Thoracic aorta (tissue), 2 donors: ENCODE data around the gene PGAM2. TPM values are rescaled to one million over a fixed set of nuclear protein-coding genes. Genes with fewer than 3 reads are reported as not detected.

Source experiments
- ATAC-seq: fragments of 150-250 bp; one replicate; pipeline ENCODE4 v1.8.0; 2017; ENCODE audit warnings: low read depth; ENCODE audit not compliant: insufficient number of reproducible peaks, low FRiP score
- DNase-seq: peaks from one replicate; pipeline ENCODE4 v3.0.0-alpha.2; 2020; ENCODE audit warnings: low spot score
- H3K27ac ChIP-seq, 2 donors: fragments of 200-600 bp; sonication (generic); 1 replicate in 1 of 2; 2 replicates in 1 of 2; pipeline ENCODE4 v1.5.1; 2016; ENCODE audit warnings: mild to moderate bottlenecking in 2 of 2, moderate library complexity in 2 of 2
- H3K27me3 ChIP-seq: fragments of 200-600 bp; sonication (generic); replicated peaks from 2 replicates; pipeline ENCODE4 v1.6.0; 2016; ENCODE audit warnings: mild to moderate bottlenecking; ENCODE audit not compliant: insufficient read depth
- H3K36me3 ChIP-seq: fragments of 200-600 bp; sonication (generic); one replicate; pipeline ENCODE4 v1.5.1; 2016
- H3K4me1 ChIP-seq, 2 donors: fragments of 200-600 bp; sonication (generic); 1 replicate in 1 of 2; 2 replicates in 1 of 2; pipeline versions ENCODE4 v1.5.1 to v1.6.0; 2016; ENCODE audit warnings: low read depth in 2 of 2, mild to moderate bottlenecking in 1 of 2; ENCODE audit not compliant: control insufficient read depth in 1 of 2
- H3K4me3 ChIP-seq: fragments of 200-600 bp; sonication (generic); 2 replicates; pipeline ENCODE4 v1.5.1; 2016; ENCODE audit warnings: mild to moderate bottlenecking
- H3K9me3 ChIP-seq: fragments of 200-600 bp; sonication (generic); 2 replicates; pipeline ENCODE4 v1.5.1; 2016
- total RNA-seq, 2 donors: library from RNA; depleted of rRNA; stranded (reverse); fragments of >200 nt; gene quantifications; one replicate each; pipeline versions ENCODE4 v1.1.0 to v1.2.3, GENCODE V29; 2016
- TF ChIP-seq, protein P1 (sequence below): fragments of 200-600 bp; sonication (generic); IDR thresholded peaks from one replicate; pipeline ENCODE4 v1.5.1; 2019; ENCODE audit warnings: antibody characterized with exemption

The PGAM2 gene
- total RNA-seq, 2 donors from 2014 or later = 1.8 to 9.5 TPM

DNA sequence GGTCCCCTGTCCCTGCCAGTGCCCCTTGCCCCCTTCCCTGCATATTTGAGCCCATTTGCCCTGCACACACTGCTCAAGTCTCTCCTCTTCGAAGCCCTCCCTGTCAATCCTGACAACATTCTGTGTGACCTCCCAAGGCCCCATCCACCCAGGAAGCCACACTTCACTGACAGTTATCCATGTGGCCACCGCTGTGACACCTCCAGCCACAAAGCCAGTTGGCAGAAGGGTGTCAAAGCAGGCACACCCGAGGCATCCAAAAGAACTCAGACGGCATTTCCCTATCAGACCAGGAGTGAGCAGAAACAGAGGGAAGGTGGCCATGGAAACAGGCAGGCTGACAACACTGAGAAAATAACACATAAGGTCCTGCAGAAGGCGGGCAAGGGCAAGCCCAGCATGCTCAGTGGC is 12.3 kb upstream of the PGAM2 start:
- ATAC-seq = no peak
- H3K36me3 ChIP-seq = peaks cover 32% of the 10 kb centered on the region
- TF ChIP-seq, protein P1, sequence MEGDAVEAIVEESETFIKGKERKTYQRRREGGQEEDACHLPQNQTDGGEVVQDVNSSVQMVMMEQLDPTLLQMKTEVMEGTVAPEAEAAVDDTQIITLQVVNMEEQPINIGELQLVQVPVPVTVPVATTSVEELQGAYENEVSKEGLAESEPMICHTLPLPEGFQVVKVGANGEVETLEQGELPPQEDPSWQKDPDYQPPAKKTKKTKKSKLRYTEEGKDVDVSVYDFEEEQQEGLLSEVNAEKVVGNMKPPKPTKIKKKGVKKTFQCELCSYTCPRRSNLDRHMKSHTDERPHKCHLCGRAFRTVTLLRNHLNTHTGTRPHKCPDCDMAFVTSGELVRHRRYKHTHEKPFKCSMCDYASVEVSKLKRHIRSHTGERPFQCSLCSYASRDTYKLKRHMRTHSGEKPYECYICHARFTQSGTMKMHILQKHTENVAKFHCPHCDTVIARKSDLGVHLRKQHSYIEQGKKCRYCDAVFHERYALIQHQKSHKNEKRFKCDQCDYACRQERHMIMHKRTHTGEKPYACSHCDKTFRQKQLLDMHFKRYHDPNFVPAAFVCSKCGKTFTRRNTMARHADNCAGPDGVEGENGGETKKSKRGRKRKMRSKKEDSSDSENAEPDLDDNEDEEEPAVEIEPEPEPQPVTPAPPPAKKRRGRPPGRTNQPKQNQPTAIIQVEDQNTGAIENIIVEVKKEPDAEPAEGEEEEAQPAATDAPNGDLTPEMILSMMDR = no peak

DNA sequence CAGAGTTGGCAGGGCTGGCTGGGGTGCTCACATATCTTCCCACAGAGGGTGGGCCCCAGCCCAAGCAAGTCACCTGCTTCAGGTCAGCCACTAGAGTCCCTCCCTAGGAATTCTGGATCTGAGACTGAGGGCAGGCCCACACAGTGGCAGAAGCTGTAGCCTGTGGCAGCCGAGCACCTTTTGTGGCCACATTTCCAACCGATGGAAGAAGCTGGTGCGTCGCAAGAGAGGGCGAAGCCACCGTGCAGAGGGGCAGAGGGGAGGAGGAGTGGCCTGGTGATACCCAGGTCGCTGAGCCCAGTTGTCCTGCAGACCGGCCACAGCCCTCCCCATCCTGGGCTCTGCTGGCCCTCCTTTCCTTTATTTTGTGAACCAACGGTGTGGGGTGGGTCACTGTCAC is 11.7 kb upstream of the PGAM2 start:
- ATAC-seq (no peak), DNase-seq (no peak)
- no peaks in the 10 kb centered on the region for H3K9me3 ChIP-seq
- H3K27me3 ChIP-seq = no peaks in the 10 kb centered on the region
- H3K4me3 ChIP-seq = no peak overlapping the region
- no peak overlapping the region for H3K27ac ChIP-seq
- TF ChIP-seq, protein P1 = no peak
- H3K4me1 ChIP-seq = peaks cover 23 to 31% of the 10 kb centered on the region in 2 donors
- H3K36me3 ChIP-seq = peaks cover 32% of the 10 kb centered on the region

More for the DNA sequence above, 12.3 kb upstream of the PGAM2 start:
- H3K4me1 ChIP-seq = peaks cover 17 to 24% of the 10 kb centered on the region in 2 donors
- H3K4me3 ChIP-seq = no peak overlapping the region
- H3K27me3 ChIP-seq = no peaks in the 10 kb centered on the region
- no peak for DNase-seq
- H3K9me3 ChIP-seq = no peaks in the 10 kb centered on the region
- H3K27ac ChIP-seq = no peak overlapping the region

DNA sequence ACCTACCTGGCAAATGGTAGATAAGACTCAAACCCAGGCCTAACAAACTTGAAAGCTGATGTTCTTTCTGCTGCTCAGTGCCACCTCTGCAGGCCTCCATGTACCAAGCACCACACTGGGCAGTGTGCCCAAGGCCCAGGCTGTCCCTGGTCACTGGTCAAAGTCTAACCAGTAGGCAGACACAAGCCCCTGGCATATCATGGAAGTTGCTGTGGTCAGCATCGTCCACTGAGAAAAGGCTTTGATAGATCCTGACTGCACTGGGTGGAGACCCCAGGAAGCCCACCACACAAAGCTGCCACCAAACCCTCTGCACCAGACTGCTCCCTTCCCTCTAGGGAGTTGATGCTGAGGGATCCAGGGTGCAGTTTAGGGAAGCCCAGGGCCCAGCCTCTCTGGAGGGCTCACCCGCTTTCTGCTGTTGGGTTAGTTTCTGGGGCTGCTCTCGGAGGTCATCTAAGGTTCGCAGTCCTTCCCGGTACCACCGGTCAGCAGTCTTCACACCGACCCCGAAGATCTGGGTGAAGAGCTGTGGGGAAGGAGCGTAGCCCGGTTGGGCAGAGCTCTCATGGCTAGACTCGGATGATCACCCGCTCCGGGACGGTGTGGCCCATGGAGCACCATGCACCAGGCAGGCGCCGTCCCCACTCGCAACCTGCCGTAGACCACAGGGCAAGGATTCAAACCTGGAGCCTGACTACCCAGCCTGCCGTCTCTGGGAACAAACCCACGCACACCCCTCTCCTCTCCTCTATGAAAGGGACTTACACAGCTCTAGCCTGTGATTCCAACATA is 10.9 kb upstream of the PGAM2 start:
- H3K9me3 ChIP-seq = no peaks in the 10 kb centered on the region
- no peak for ATAC-seq
- peaks cover 32% of the 10 kb centered on the region for H3K36me3 ChIP-seq
- peaks cover 26 to 32% of the 10 kb centered on the region in 2 donors for H3K4me1 ChIP-seq
- no peaks in the 10 kb centered on the region for H3K27me3 ChIP-seq
- no peak for DNase-seq
- no peak overlapping the region for H3K4me3 ChIP-seq
- H3K27ac ChIP-seq = no peak overlapping the region
- TF ChIP-seq, protein P1 = no peak

DNA sequence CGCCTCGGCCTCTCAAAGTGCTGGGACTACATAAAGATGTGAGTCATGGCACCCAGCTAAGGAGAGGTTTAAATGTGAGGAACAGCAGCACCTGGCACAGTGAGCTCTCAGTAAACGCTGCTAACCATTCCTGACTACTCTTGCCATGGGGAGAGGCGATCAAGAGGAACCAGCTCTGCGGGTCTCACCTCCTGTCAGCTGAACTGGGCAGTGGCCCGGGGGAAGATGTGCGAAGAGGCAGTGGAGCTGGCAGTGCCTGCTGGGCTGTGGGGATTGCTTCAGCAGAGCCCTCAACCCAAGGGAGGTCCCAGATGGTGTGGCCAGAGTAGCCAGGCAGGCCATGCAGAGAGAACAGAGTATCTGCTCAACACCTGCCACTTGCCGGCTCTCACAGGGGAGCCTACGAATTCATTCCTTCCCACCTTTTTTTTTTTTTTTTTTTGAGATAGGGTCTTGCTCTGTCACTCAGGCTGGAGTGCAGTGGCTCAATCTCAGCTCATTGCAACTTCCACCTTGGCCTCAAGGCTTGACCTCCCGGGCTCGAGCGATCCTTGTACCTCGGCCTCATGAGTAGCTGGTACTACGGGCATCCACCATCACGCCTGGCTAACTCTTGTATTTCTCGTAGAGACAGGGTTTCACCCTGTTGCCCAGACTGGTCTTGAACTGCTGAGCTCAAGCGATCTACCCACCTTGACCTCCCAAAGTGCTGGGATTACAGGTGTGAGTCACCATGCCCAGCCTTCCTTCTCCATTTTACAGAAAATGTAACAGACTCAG is 10.1 kb upstream of the PGAM2 start:
- H3K4me3 ChIP-seq = no peak overlapping the region
- ATAC-seq (no peak), DNase-seq (no peak)
- H3K36me3 ChIP-seq = peaks cover 32% of the 10 kb centered on the region
- H3K4me1 ChIP-seq = peaks cover 22 to 25% of the 10 kb centered on the region in 2 donors
- TF ChIP-seq, protein P1 = no peak
- H3K9me3 ChIP-seq = no peaks in the 10 kb centered on the region
- H3K27me3 ChIP-seq = no peaks in the 10 kb centered on the region
- no peak overlapping the region for H3K27ac ChIP-seq

DNA sequence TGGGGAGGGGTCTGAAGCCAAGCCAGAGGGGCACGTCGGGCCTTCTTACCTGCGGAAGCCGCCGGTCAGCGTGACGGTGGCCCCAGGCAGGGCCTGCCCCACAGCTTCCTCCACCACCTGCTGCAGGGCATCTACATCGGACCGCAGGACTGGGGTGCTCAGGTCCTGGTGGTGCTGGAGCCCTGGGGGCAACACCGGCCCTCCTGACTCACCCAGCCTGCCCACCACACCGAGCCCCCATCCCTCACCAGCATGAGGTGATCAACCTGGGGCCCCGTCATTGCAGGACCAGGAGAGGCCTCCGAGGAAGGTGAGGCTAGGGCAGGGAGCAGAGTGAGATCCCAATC is 9.0 kb upstream of the PGAM2 start:
- no peaks in the 10 kb centered on the region for H3K27me3 ChIP-seq
- H3K36me3 ChIP-seq = peaks cover 22% of the 10 kb centered on the region
- TF ChIP-seq, protein P1 = no peak
- DNase-seq (no peak), ATAC-seq (no peak)
- no peaks in the 10 kb centered on the region for H3K9me3 ChIP-seq
- no peak overlapping the region for H3K4me3 ChIP-seq
- H3K27ac ChIP-seq = peak overlapping the region; percentile 70 to 72
- H3K4me1 ChIP-seq = peaks cover 22 to 25% of the 10 kb centered on the region in 2 donors
